ENCODE measurements around the gene TAF15.

The TAF15 gene

DNA sequence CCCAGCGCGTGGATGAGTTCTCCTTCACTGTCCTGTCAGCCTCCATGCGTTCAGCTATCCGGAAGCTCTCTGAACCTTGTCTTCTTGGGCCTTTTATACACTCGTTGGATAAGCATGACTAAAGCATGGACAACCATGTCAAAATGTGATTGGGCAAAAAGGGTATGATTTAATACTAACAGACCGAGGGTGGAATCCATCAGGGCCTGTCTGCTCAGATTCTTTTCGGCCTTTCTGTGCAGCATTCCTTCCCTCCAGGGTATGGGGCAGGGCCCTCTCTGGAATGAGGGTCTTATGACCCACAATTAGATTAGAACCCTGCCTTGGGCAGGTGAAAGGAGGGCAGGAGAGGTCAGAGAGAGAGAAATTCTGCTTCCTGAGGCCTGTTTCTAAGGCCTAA is 84.9 kb downstream of the TAF15 start:
- H3K27ac ChIP-seq = no peak overlapping the region
- no peak for DNase-seq (ENCODE audit: low read depth, low spot score)

DNA sequence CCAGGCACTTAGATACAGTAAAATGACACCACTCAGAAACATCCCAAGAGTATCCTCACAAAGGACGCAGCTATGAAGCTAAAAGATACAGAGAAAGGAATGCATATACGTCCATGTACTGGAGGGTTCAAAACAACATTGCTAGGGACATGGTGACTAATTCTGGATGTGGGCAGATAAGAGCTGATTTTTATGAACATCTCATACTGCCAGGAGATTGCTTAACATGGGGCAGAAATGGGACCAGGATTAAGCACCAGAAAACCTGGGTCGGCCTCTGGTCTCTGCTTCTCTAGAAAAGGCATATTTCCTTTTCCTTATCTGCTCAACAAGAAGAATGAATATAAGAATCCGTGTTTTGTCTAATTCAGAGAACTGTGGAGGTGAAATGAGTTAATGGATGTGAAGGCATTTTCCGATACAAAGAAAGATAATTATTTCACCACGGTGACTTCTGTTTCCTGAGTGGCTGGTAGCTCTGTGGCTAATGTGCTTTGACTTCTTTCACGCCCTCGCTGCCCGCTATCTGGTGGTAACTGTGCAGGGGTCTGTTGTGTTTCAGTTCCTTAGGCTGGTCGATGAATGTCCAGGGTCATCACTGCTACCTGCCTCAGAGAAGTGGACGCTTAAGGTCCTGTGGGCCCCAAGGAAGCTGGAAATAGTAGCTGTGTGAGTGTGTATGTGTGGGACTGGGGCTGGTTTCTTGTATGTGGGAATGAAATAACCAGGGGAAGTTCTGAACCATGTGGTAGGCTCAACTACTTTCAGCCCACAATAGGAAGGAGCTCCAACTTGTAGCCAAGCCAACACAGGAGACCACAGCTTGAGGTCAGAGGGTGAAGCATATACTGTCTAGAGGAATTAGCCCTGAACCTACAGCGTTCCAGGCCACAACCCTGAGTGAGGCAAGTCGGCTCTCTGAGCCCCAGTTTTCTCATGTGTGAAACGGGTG is 86.6 kb downstream of the TAF15 start:
- no peak for DNase-seq (ENCODE audit: low read depth, low spot score)
- no peak overlapping the region for H3K27ac ChIP-seq
